Astrocyte of the hippocampus (primary cell): ENCODE data around the gene KATNB1.
"Not testable (repeated sequence)": the region's sequence is repeated elsewhere in the genome, so short reads cannot be mapped to it uniquely, and the experiment has no call there.

ENCODE experiments used
- DNase-seq: peaks from one replicate; pipeline ENCODE4 v3.0.0; 2011; ENCODE audit warnings: low read depth, low spot score

KATNB1 gene

GRCh38 chr16:57725976-57726375 lies 9.6 kb upstream of the KATNB1 start:
- DNase-seq, result no peak

- no peak for DNase-seq
Measured at GRCh38 chr16:57726433-57726947, 9.1 kb upstream of the KATNB1 start.

GRCh38 chr16:57727610-57728009 lies 8.0 kb upstream of the KATNB1 start:
- no peak for DNase-seq

GRCh38 chr16:57728336-57729181 lies 7.0 kb upstream of the KATNB1 start:
- no peak for DNase-seq

DNA sequence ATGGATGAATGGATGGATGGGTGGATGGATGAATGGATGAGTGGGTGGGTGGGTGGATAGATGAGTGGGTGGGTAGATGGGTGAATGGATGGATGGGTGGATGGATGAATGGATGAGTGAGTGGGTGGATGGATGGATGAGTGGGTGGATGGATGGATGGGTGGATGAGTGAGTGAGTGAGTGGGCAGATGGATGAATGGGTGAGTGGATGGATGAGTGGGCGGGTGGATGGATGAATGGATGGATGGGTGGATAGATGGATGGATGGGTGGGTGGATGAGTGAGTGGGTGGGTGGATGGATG lies 6.4 kb upstream of the KATNB1 start:
- DNase-seq, result no peak

DNA sequence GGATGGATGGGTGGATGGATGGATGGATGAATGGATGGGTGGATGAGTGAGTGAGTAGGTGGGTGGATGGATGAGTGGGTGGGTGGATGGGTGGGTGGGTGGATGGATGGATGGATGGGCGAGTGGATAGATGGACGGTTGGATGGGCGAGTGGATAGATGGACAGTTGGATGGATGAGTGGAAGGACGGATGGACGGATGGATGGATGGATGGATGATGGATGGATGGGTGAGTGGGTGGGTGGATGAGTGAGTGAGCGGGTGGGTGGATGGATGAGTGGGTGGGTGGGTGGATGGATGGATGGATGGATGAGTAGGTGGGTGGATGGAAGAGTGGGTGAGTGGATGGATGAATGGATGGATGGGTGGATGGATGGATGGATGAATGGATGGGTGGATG lies 5.7 kb upstream of the KATNB1 start:
- DNase-seq, result not testable (repeated sequence)

- no peak for DNase-seq
Measured at GRCh38 chr16:57730771-57731730, 4.5 kb upstream of the KATNB1 start.

DNA sequence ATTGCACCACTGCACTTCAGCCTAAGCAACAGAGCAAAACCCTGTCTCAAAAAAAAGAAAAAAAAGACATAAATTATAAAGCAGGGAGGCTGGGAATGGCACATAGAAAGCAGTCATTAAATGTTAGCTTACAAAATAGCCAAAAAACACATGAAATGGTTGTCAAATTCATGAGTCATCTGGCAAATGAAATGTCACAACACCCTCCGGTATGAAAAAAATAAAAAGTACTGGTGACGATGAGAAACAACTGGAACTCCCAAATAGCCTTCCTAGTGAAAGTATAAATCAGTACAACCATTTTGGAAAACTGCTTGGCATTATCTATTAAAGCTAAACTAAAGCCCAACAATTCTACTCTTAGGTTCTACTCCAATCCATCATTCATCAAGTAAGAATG lies 3.5 kb upstream of the KATNB1 start:
- no peak for DNase-seq

DNA sequence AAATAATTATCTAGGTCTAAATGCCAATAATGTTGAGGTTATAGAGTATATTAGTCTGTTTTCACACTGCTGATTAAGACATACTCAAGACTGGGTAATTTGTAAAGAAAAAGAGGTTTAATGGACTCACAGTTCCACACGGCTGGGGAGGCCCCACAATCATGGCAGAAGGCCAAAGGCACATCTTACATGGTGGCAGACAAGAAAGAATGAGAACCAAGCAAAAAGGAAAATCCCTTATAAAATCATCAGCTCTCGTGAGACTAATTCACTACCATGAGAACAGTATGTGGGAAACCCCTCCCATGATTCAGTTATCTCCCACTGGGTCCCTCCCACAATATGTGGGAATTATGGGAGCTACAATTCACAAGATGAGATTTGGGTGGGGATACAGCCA lies 2.9 kb upstream of the KATNB1 start:
- DNase-seq, result no peak

GRCh38 chr16:57734308-57734924 lies 1.2 kb upstream of the KATNB1 start:
- no peak for DNase-seq

- DNase-seq, result peak; percentile 100
Measured at GRCh38 chr16:57734925-57735754, 430 bp upstream of the KATNB1 start.

DNA sequence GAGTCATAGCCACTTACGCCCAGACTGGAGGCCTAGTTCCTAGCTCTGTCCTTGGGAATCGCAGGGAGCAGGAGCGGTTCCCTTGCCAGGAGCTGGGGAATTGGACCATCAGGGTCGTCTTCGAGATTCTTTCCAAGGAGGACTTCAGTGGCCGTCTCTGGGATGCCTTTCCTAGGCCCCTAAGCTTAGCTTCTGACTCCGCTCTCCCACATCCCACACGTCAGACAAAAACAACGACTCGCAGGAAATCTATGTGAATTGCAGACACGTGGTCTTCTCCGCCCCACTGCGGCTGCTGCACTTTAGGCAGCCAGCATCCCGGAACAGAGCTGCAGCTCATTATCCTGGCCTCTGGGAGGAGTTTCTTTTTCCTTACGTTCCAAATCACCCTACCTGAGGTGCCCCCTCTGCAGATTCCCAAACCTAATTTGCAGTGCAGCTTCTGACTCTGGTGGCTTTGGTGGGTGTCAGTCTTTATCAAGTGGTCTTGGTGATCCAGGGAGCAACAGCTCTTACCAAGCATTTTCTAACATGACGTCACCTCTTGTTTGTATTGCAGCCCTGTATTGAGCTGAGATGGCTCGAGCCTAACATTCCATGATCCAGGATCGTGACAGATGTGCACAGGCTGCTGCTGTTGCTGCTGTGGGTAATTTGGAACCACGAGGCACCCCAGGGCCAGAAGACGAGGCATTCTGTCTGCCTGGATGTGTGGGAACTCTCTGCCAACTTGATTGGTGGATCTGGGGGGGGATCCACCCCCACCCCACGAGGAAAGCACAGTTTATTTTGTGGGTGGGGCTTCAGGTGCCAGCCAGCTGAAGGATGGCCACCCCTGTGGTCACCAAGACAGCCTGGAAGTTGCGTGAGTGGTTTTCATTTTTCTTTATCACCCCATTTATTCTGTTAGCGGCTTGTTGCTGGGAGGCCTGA lies 1.1 kb downstream of the KATNB1 start:
- DNase-seq, result peak; percentile 78

DNA sequence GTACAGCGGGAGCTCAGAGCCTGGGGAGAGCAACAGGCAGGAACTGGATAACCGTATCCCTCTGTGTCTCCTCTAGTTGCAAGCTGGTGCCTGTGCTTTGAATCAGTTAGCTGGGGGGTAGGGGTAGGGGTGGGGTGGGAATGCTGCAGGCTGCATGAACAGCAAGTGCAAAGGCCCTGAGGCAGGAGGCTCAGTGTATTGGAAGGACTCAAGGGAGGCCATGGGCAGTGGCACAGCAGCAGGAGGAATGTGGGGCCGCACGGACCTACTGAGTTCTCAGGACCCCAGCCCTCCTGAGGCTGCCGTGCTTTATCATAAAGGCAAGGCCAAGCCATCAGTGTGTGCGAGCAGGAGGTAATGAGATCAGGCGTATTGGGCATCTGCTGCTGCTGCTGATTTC lies 3.3 kb downstream of the KATNB1 start:
- no peak for DNase-seq

GRCh38 chr16:57739756-57740422 lies 4.3 kb downstream of the KATNB1 start:
- DNase-seq, result no peak

GRCh38 chr16:57740423-57741071 lies 5.0 kb downstream of the KATNB1 start:
- DNase-seq, result no peak

DNA sequence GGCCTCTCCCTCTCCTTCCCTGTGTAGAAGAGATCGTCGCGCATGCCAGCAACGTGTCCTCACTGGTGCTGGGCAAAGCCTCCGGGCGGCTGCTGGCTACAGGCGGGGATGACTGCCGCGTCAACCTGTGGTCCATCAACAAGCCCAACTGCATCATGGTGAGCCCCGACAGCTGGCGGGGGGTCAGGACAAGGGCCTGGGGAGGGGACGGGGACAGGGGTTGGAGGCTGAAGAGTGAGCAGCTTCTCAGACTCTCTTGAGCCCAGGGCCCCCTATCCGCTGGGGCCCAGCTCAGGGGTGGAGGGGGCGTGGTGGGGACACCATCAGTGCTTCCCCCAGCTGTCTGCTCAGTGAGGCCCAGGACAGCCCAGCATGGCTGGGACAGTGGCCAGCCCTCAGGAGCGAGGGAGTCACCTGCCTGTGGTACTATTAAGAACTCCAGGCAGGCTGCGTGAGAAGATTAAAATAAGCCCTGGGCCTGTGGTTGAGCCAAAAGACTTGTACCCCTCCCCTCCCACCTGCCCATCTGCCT lies 6.2 kb downstream of the KATNB1 start:
- no peak for DNase-seq

GRCh38 chr16:57742543-57742942 lies 7.0 kb downstream of the KATNB1 start:
- DNase-seq, result no peak

- no peak for DNase-seq
Measured at GRCh38 chr16:57743458-57743857, 7.9 kb downstream of the KATNB1 start.
